ENCODE measurements around the gene FTO. TPM values are rescaled to one million over a fixed set of nuclear protein-coding genes. Genes with fewer than 3 reads are reported as not detected.

Gene FTO
- total RNA-seq, 2 experiments from 2014 or later, result 46.3 to 47.2 TPM

- H3K27ac Mint-ChIP-seq, result no peak overlapping the region
- peaks cover 4% of the 10 kb centered on the region for H3K27me3 Mint-ChIP-seq
- no peaks in the 10 kb centered on the region for H3K4me1 Mint-ChIP-seq
- DNase-seq, result no peak
- H3K4me3 Mint-ChIP-seq, result no peak overlapping the region
- no peaks in the 10 kb centered on the region for H3K36me3 Mint-ChIP-seq
- no peak for ATAC-seq (ENCODE audit: low read depth)
- POLR2A ChIA-PET, result no interaction called here
- no peaks in the 10 kb centered on the region for H3K9me3 Mint-ChIP-seq
Measured at GRCh38 chr16:54165174-54165911, 461.4 kb downstream of the FTO start.

DNA sequence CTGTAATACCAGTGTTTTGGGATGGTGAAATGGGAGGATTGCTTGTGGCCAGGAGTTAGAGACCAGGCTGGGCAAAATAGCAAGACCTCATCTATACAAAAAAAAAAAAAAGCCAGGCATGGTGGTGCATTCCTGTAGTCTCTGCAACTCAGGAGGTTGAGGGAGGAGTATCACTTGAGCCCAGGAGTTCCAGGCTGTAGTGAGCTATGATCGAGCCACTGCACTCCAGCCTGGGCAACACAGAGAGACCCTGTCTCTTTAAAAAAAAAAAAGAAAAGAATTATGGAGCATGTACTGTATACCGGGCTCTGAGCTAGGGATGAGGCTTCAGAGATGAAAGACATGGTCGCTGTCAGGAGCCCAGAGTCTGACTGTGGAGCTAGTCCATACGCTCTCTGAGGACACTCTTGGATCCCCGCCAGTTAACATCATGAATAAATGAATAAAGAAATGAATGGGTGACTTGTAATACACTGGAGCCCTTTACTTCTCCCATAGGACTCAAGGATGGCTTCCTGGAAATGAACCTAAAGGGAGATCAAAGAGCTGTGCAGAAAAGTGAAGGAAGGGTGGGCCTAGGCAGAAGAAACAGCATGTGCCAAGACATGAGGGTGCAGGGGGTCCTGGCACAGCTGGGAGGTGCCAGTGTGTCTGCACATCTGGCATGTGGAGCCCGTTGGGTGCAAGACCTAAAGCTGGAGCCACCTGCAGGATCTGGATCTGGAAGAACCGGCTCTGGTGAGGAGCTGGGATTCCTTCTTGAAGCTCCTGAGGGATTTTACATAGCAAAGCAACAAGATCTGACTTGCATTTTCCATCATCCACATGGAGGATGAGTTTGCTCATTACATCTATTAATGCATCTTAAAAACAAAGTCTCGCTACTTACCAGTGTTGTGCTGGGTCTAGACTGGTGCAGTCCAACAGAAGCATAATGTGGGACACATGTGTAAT, 462.2 kb downstream of the FTO start:
- DNase-seq (no peak), ATAC-seq (ENCODE audit: low read depth) (no peak)
- POLR2A ChIA-PET, result no interaction called here
- Mint-ChIP-seq H3K4me3 (no peak overlapping the region), H3K27me3 (peaks cover 12% of the 10 kb centered on the region), H3K9me3 (no peaks in the 10 kb centered on the region), H3K27ac (no peak overlapping the region), H3K4me1 (no peaks in the 10 kb centered on the region), H3K36me3 (no peaks in the 10 kb centered on the region)

DNA sequence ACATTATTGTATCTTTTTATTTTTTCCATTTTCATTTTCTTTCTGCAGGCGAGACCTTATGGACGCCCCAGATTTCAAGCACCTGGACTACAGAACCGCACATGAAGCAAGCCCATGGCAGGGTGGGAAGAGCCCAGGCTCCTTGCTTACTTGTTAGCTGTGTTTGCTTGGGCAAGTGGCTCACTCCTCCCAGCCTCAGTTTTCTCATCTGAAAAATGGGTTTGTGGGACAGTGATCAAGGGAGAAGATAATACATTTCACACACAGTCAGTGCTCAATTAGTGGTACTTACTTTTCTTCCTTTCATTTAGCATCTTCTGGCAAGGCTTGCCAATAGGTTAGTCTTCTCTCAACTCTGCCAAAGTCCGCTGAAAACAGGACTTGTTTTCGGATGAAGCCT, 465.2 kb downstream of the FTO start:
- H3K27me3 Mint-ChIP-seq, result peaks cover 31% of the 10 kb centered on the region
- H3K36me3 Mint-ChIP-seq, result no peaks in the 10 kb centered on the region
- ATAC-seq (ENCODE audit: low read depth) (no peak), DNase-seq (no peak)
- H3K9me3 Mint-ChIP-seq, result no peaks in the 10 kb centered on the region
- H3K4me3 Mint-ChIP-seq, result no peak overlapping the region
- H3K4me1 Mint-ChIP-seq, result no peaks in the 10 kb centered on the region
- no peak overlapping the region for H3K27ac Mint-ChIP-seq
- POLR2A ChIA-PET, result no interaction called here

DNA sequence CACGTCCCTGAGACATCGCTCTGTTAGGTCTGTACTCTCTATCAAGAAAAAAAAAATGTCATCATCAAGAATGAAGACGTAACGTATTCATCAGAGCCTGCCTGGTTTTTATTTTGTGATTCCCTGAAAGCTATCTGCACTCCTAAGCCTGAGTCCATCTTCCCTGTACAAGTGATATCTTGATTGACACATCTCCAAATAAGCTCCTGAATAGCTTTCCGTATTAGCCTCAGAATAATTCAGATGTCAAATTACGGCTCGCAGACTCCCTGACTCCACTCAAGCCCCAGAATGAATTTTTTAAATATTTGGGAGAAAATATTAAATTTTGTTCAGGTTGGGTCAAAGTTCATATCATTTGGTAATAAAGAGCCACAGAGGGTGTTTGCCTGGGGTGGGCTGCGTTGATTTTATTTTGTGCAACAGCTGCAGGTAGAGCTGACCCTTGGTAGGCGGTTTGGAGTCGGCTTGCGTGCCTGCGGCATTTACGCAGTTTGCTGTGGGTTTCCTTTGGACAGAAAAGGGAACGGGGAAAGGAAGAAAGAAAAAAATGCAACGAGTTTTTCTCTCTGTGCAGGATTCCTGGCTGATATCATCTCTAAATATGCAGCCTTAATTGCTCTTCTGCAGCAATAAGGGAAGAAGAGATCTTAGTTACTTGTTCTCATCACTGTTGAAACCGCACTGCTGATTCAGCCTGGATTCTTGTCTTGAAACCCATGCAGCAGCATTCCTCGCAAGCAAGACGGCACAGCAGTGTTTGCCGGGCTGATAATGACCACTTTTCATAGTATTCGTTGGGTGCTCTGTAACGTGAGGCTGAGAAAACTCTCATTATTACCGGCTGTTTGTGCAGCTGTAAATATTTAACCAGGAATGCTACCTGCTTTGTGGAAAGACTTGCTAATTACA, 467.9 kb downstream of the FTO start:
- Mint-ChIP-seq H3K36me3 (no peaks in the 10 kb centered on the region), H3K27ac (no peak overlapping the region), H3K4me3 (no peak overlapping the region), H3K9me3 (no peaks in the 10 kb centered on the region), H3K4me1 (no peaks in the 10 kb centered on the region), H3K27me3 (peaks cover 38% of the 10 kb centered on the region)
- DNase-seq, result no peak
- no peak for ATAC-seq (ENCODE audit: low read depth)
- POLR2A ChIA-PET, result no interaction called here

GRCh38 chr16:54173490-54173889, 469.5 kb downstream of the FTO start:
- Mint-ChIP-seq H3K27ac (no peak overlapping the region), H3K9me3 (no peaks in the 10 kb centered on the region), H3K36me3 (no peaks in the 10 kb centered on the region), H3K4me3 (no peak overlapping the region), H3K27me3 (peaks cover 42% of the 10 kb centered on the region), H3K4me1 (no peaks in the 10 kb centered on the region)
- POLR2A ChIA-PET, result no interaction called here
- DNase-seq, result no peak
- no peak for ATAC-seq (ENCODE audit: low read depth)

DNA sequence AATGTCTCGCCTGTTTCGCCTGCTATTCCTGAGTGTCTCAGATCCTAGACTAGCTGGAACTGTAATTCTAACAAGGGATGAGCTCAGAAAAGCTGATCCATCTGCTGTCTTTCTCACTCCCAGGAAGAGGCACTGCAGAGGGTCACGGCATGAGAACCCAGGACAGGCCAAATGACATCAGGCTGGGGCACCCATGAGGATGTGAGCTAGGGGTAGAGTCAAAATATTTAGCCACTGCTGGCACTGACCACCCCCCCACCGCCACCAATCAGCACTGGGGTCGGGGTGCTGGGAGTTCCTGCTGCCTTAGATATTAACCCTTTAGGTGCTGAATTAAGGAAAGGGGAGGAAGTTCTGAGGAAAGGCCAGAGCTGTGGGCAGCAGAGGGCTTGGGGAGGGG, 470.2 kb downstream of the FTO start:
- H3K36me3 Mint-ChIP-seq, result no peaks in the 10 kb centered on the region
- no peaks in the 10 kb centered on the region for H3K9me3 Mint-ChIP-seq
- H3K4me1 Mint-ChIP-seq, result no peaks in the 10 kb centered on the region
- DNase-seq (no peak), ATAC-seq (ENCODE audit: low read depth) (no peak)
- POLR2A ChIA-PET, result interaction anchor here (0.6 kb wide), 1 partner anchor 586 kb away, joined by 3 read pairs; no protein-coding TSS in a partner anchor
- no peak overlapping the region for H3K27ac Mint-ChIP-seq
- peaks cover 42% of the 10 kb centered on the region for H3K27me3 Mint-ChIP-seq
- no peak overlapping the region for H3K4me3 Mint-ChIP-seq

DNA sequence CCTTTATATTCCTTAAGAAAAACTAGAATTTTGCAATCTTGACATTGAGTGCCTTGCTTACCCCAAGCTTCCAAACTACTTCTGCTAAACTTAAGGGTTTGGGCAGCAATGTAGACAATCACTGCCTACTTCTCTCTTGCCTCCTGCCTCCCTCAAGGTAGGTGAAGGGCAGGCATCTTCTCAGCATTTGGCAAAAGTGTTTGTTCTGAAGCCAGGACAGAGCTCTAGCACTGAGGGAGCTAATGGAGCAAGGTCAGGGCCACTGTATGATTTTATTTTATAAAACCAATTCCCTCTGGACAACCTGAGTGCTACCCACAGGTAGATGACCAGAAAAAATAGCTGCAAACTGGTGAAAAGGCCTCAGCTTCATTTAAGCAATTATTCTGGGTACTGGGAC, 470.8 kb downstream of the FTO start:
- Mint-ChIP-seq H3K27ac (no peak overlapping the region), H3K4me3 (no peak overlapping the region), H3K9me3 (no peaks in the 10 kb centered on the region), H3K36me3 (no peaks in the 10 kb centered on the region), H3K27me3 (peaks cover 39% of the 10 kb centered on the region), H3K4me1 (no peaks in the 10 kb centered on the region)
- no peak for ATAC-seq (ENCODE audit: low read depth)
- POLR2A ChIA-PET, result interaction anchor here (0.6 kb wide), 1 partner anchor 586 kb away, joined by 3 read pairs; no protein-coding TSS in a partner anchor
- DNase-seq, result no peak

DNA sequence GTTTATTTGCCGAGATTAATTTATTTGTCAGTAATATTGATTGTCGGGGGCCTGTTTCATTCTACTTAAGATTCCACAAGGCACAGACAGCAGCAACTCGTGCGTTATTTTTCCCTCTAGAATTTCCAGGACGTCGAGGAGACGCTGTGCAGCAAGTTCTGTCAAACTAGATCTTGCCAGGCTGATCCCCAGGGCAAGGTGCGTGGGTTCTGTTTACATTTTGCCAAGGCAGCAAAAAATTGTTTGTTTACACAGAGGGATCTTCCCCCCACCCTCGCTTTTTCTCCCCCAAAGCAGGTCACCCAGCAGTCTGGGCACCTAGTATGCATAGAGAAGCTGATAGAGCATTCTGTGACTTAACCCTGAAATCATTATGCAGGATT, 471.2 kb downstream of the FTO start:
- Mint-ChIP-seq H3K4me3 (no peak overlapping the region), H3K36me3 (no peaks in the 10 kb centered on the region), H3K9me3 (no peaks in the 10 kb centered on the region), H3K4me1 (no peaks in the 10 kb centered on the region), H3K27me3 (peaks cover 39% of the 10 kb centered on the region), H3K27ac (no peak overlapping the region)
- DNase-seq (no peak), ATAC-seq (ENCODE audit: low read depth) (no peak)
- POLR2A ChIA-PET, result no interaction called here

DNA sequence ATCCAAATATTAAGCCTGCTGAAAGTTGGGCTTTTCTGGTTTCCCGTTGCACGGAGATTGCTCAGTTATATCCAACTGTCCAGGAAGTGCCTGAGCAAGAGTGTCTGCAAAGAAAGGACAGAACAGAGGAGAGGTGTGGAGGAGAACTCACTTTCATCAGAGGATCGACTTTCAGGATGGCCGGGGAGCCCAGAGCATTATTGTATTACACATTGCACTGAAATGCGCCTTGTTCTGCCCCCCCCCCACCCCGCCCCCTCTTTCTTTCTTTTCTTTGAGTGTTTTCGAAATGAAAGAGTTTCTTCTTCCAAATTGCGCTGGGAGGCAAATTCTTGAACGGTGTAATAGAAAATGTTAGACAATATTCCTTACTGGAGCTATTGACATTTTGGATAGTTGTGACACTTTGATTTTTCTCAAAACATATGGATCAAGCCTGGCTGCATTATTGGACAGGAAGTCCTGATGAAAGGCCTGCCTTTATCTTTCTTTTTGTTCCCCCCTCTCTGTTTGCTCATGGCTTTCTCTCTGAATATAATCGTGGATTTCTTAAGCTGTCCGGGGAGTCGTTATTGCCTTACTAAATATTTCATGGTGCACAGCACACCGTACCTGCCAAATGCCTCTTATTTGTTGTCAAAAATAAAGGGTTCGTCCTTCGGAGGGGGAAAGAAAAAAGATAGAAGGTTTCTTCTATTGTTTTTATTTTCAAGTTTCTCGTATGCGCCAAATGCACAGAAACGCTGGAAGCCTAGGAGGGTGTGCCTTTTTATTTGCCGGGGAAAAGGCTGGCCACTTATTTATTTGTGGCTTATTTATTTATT, 471.8 kb downstream of the FTO start:
- Mint-ChIP-seq H3K36me3 (no peaks in the 10 kb centered on the region), H3K27ac (no peak overlapping the region), H3K9me3 (no peaks in the 10 kb centered on the region), H3K27me3 (peaks cover 34% of the 10 kb centered on the region), H3K4me1 (no peaks in the 10 kb centered on the region), H3K4me3 (no peak overlapping the region)
- POLR2A ChIA-PET, result no interaction called here
- no peak for DNase-seq
- no peak for ATAC-seq (ENCODE audit: low read depth)

GRCh38 chr16:54176376-54176901, 472.5 kb downstream of the FTO start:
- no peak for ATAC-seq (ENCODE audit: low read depth)
- Mint-ChIP-seq H3K4me1 (no peaks in the 10 kb centered on the region), H3K9me3 (no peaks in the 10 kb centered on the region), H3K4me3 (no peak overlapping the region), H3K27me3 (peaks cover 29% of the 10 kb centered on the region), H3K27ac (no peak overlapping the region), H3K36me3 (no peaks in the 10 kb centered on the region)
- no peak for DNase-seq
- POLR2A ChIA-PET, result no interaction called here

DNA sequence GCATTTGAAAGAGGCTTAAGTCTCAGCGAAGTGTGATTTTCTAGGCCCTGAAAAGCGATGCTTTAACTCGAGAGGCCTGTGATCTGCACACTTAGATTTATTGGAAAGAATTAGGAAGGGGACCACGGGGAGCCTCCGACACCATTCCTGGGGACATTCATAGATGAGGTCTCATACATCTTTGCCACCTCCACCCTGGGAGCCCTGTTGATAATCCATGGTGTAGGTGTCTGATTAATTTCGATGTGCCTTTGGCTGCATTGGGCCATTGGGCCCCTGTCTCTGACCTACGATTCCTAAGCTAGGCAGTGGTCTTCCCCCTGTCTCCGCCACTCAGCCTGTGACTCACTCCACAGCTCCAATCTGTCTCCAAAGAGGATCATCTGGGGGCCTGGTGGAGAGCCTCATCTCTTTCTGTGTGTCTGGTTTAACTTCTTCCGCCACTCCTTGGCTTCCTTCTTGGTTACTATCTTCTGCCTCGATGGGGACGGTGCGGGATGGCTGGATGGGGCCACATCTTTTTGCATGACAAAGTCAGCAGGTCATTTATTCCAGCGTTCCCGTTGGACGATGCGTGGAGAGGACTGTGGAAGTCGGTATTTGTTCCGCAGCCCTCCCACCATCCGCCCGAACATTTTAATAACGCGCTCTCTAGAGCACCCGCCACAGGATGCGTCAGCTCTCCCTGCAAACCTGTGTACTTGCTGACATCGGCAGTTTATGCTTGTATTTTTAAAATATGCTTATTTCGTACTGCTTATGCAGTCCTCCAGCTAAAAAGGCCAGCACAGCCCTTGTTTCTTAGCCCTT, 473.3 kb downstream of the FTO start:
- POLR2A ChIA-PET, result no interaction called here
- peaks cover 23% of the 10 kb centered on the region for H3K27me3 Mint-ChIP-seq
- H3K4me1 Mint-ChIP-seq, result no peaks in the 10 kb centered on the region
- H3K4me3 Mint-ChIP-seq, result no peak overlapping the region
- H3K36me3 Mint-ChIP-seq, result no peaks in the 10 kb centered on the region
- H3K27ac Mint-ChIP-seq, result no peak overlapping the region
- no peaks in the 10 kb centered on the region for H3K9me3 Mint-ChIP-seq
- ATAC-seq (ENCODE audit: low read depth) (no peak), DNase-seq (no peak)

All from activated naive CD8-positive, alpha-beta T cell treated with anti-CD3 and anti-CD28 coated beads, Interleukin-2, amount 10 ng/mL, durations not matched to agents 7 days and 5 days (primary cell).